ENCODE results near the gene CASKIN1. TPM values are rescaled to one million over a fixed set of nuclear protein-coding genes. Genes with fewer than 3 reads are reported as not detected.

Gene CASKIN1
- total and polyA plus RNA-seq, 3 donors from 2014 or later = 2.1 to 159 (median 6.4) TPM

GRCh38 chr16:2176047-2176446 lies 20.4 kb downstream of the CASKIN1 start:
- TF ChIP-seq POLR2A (IDR thresholded peaks at IDR 0.05) = no peak
- TF ChIP-seq CTCF (IDR thresholded peaks at IDR 0.05) = no peak
- Histone ChIP-seq H3K4me1 (no peaks in the 10 kb centered on the region), H3K9me3 (no peaks in the 10 kb centered on the region), H3K36me3 (ENCODE audit: low read depth, missing control alignments) (no peaks in the 10 kb centered on the region), H3K4me3 (no peak overlapping the region), H3K27me3 (no peaks in the 10 kb centered on the region), H3K27ac (no peak overlapping the region)
- DNase-seq = no peak
- intact Hi-C loops (cut with DNase I; ENCODE audit: low total_unique reads) = no loop called here
- 87 to 92% methylated on average over 6 to 23 of the region's 23 CpGs for WGBS, 2 donors

GRCh38 chr16:2175454-2175853 lies 21.0 kb downstream of the CASKIN1 start:
- TF ChIP-seq POLR2A (IDR thresholded peaks at IDR 0.05) (no peak), CTCF (IDR thresholded peaks at IDR 0.05) (no peak)
- Histone ChIP-seq H3K4me1 (no peaks in the 10 kb centered on the region), H3K27me3 (no peaks in the 10 kb centered on the region), H3K9me3 (no peaks in the 10 kb centered on the region), H3K36me3 (ENCODE audit: low read depth, missing control alignments) (no peaks in the 10 kb centered on the region), H3K27ac (no peak overlapping the region), H3K4me3 (no peak overlapping the region)
- no peak for DNase-seq
- 91% methylated on average over 7 of the region's 10 CpGs; no CpG with 5 or more reads in 1 of the 2 donors for WGBS, 2 donors
- intact Hi-C loops (cut with DNase I; ENCODE audit: low total_unique reads) = no loop called here

GRCh38 chr16:2174396-2175131 lies 21.8 kb downstream of the CASKIN1 start:
- H3K36me3 ChIP-seq (ENCODE audit: low read depth, missing control alignments) = no peaks in the 10 kb centered on the region
- DNase-seq = no peak
- TF ChIP-seq CTCF (IDR thresholded peaks at IDR 0.05) = no peak
- no peak for TF ChIP-seq POLR2A (IDR thresholded peaks at IDR 0.05)
- H3K27me3 ChIP-seq = no peaks in the 10 kb centered on the region
- no peaks in the 10 kb centered on the region for H3K9me3 ChIP-seq
- H3K4me1 ChIP-seq = no peaks in the 10 kb centered on the region
- no peak overlapping the region for H3K27ac ChIP-seq
- 93 to 94% methylated on average over 13 to 21 of the region's 21 CpGs for WGBS, 2 donors
- intact Hi-C loops (cut with DNase I; ENCODE audit: low total_unique reads) = no loop called here
- H3K4me3 ChIP-seq = no peak overlapping the region

GRCh38 chr16:2173916-2174315 lies 22.5 kb downstream of the CASKIN1 start:
- Histone ChIP-seq H3K27me3 (no peaks in the 10 kb centered on the region), H3K4me1 (no peaks in the 10 kb centered on the region), H3K4me3 (no peak overlapping the region), H3K9me3 (no peaks in the 10 kb centered on the region), H3K27ac (no peak overlapping the region), H3K36me3 (ENCODE audit: low read depth, missing control alignments) (no peaks in the 10 kb centered on the region)
- no peak for DNase-seq
- intact Hi-C loops (cut with DNase I; ENCODE audit: low total_unique reads) = no loop called here
- WGBS, 2 donors = 90 to 91% methylated on average over 2 to 4 of the region's 4 CpGs
- TF ChIP-seq POLR2A (IDR thresholded peaks at IDR 0.05) (no peak), CTCF (IDR thresholded peaks at IDR 0.05) (no peak)

GRCh38 chr16:2173366-2173765 lies 23.0 kb downstream of the CASKIN1 start:
- Histone ChIP-seq H3K36me3 (ENCODE audit: low read depth, missing control alignments) (no peaks in the 10 kb centered on the region), H3K9me3 (no peaks in the 10 kb centered on the region), H3K27me3 (no peaks in the 10 kb centered on the region), H3K4me3 (no peak overlapping the region), H3K4me1 (no peaks in the 10 kb centered on the region), H3K27ac (no peak overlapping the region)
- TF ChIP-seq CTCF (IDR thresholded peaks at IDR 0.05) = no peak
- no peak for TF ChIP-seq POLR2A (IDR thresholded peaks at IDR 0.05)
- no peak for DNase-seq
- intact Hi-C loops (cut with DNase I; ENCODE audit: low total_unique reads) = no loop called here
- 85 to 93% methylated on average over 4 to 12 of the region's 14 CpGs for WGBS, 2 donors

Measured in testis (tissue), 3 donors.